Right atrium auricular region (tissue), 2 donors: ENCODE measurements around the gene TTC33. TPM values are rescaled to one million over a fixed set of nuclear protein-coding genes. Genes with fewer than 3 reads are reported as not detected.

Experiments used
- DNase-seq: peaks from one replicate; pipeline ENCODE4 v3.0.0-alpha.2; 2019; ENCODE audit warnings: low spot score
- H3K27ac ChIP-seq, 2 donors: fragments of 200-600 bp; sonication (generic); 1 replicate in 1 of 2; 2 replicates in 1 of 2; pipeline ENCODE4 v1.5.1; 2016 to 2019
- H3K27me3 ChIP-seq, 2 donors: fragments of 200-600 bp; sonication (generic); one replicate each; pipeline versions ENCODE4 v1.5.1 to v1.6.0; 2017 to 2019
- H3K36me3 ChIP-seq: fragments of 200-600 bp; sonication (generic); one replicate; pipeline ENCODE4 v1.5.1; 2016
- H3K4me1 ChIP-seq, 2 donors: fragments of 200-600 bp; sonication (generic); one replicate each; pipeline versions ENCODE4 v1.5.1 to v1.6.0; 2017 to 2019
- H3K4me3 ChIP-seq, 2 donors: fragments of 200-600 bp; sonication (generic); 1 replicate in 1 of 2; 2 replicates in 1 of 2; pipeline ENCODE4 v1.5.1; 2017 to 2019; ENCODE audit warnings: mild to moderate bottlenecking in 1 of 2, moderate library complexity in 1 of 2
- H3K9me3 ChIP-seq, 2 donors: fragments of 200-600 bp; sonication (generic); one replicate each; pipeline ENCODE4 v1.5.1; 2019
- CTCF ChIP-seq, 2 donors: fragments of 200-600 bp; sonication (generic); IDR thresholded peaks; one replicate each; pipeline ENCODE4 v1.5.1; 2019; ENCODE audit warnings: antibody characterized with exemption in 2 of 2
- total RNA-seq, 2 donors: library from RNA; depleted of rRNA; stranded (reverse); fragments of >200 nt; gene quantifications; one replicate each; pipeline ENCODE4 v1.1.0, GENCODE V29; 2016

TTC33 gene
- total RNA-seq, 2 donors from 2014 or later = 10.2 to 16.7 TPM

- no peaks in the 10 kb centered on the region for H3K9me3 ChIP-seq
These were observed 168.4 kb downstream of the TTC33 start for GRCh38 chr5:40587376-40587775.

GRCh38 chr5:40585537-40586267, 170.1 kb downstream of the TTC33 start:
- no peak for DNase-seq
- H3K9me3 ChIP-seq = no peaks in the 10 kb centered on the region
- no peaks in the 10 kb centered on the region for H3K27me3 ChIP-seq
- H3K36me3 ChIP-seq = no peaks in the 10 kb centered on the region
- no peak overlapping the region for H3K27ac ChIP-seq
- TF ChIP-seq CTCF (IDR thresholded peaks at IDR 0.05) = no peak
- H3K4me3 ChIP-seq = no peak overlapping the region
- H3K4me1 ChIP-seq = no peaks in the 10 kb centered on the region

More at GRCh38 chr5:40587376-40587775, 168.4 kb downstream of the TTC33 start:
- Histone ChIP-seq H3K36me3 (no peaks in the 10 kb centered on the region), H3K27ac (no peak overlapping the region), H3K4me3 (no peak overlapping the region), H3K27me3 (no peaks in the 10 kb centered on the region), H3K4me1 (no peaks in the 10 kb centered on the region)
- TF ChIP-seq CTCF (IDR thresholded peaks at IDR 0.05) = no peak
- no peak for DNase-seq

GRCh38 chr5:40584054-40584453, 171.7 kb downstream of the TTC33 start:
- Histone ChIP-seq H3K27me3 (no peaks in the 10 kb centered on the region), H3K4me1 (no peaks in the 10 kb centered on the region), H3K9me3 (no peaks in the 10 kb centered on the region), H3K4me3 (no peak overlapping the region), H3K27ac (no peak overlapping the region), H3K36me3 (no peaks in the 10 kb centered on the region)
- DNase-seq = no peak
- TF ChIP-seq CTCF (IDR thresholded peaks at IDR 0.05) = no peak

- H3K4me1 ChIP-seq = no peaks in the 10 kb centered on the region
- no peak for TF ChIP-seq CTCF (IDR thresholded peaks at IDR 0.05)
- no peaks in the 10 kb centered on the region for H3K27me3 ChIP-seq
- no peaks in the 10 kb centered on the region for H3K9me3 ChIP-seq
- H3K36me3 ChIP-seq = no peaks in the 10 kb centered on the region
- H3K4me3 ChIP-seq = no peak overlapping the region
- no peak for DNase-seq
- no peak overlapping the region for H3K27ac ChIP-seq
These were observed 177.0 kb downstream of the TTC33 start for GRCh38 chr5:40578501-40579451.

- Histone ChIP-seq H3K27me3 (no peaks in the 10 kb centered on the region), H3K4me1 (no peaks in the 10 kb centered on the region), H3K36me3 (no peaks in the 10 kb centered on the region), H3K9me3 (no peaks in the 10 kb centered on the region), H3K4me3 (no peak overlapping the region), H3K27ac (no peak overlapping the region)
- no peak for DNase-seq
- no peak for TF ChIP-seq CTCF (IDR thresholded peaks at IDR 0.05)
These were observed 178.0 kb downstream of the TTC33 start for GRCh38 chr5:40577718-40578117.
